HG03066 (cell line): Measurements from ENCODE around the gene NDST3.
"Not testable (repeated sequence)": the region's sequence is repeated elsewhere in the genome, so short reads cannot be mapped to it uniquely, and the experiment has no call there.

Source experiments
- ATAC-seq: cut with Tn5 transposase; IDR thresholded peaks from one replicate; pipeline ENCODE4 v1.9.1; 2021; ENCODE audit warnings: low read depth; ENCODE audit not compliant: unreplicated experiment

Gene NDST3

GRCh38 chr4:118265312-118266144 is 231.2 kb downstream of the NDST3 start:
- ATAC-seq, result peak; percentile 48

- ATAC-seq, result not testable (repeated sequence)
Measured at GRCh38 chr4:118266145-118266496, 231.8 kb downstream of the NDST3 start.

GRCh38 chr4:118268780-118269179 is 234.5 kb downstream of the NDST3 start:
- no peak for ATAC-seq

- peak; percentile 54 for ATAC-seq
Measured at GRCh38 chr4:118270492-118270891, 236.2 kb downstream of the NDST3 start.

- no peak for ATAC-seq
Measured at GRCh38 chr4:118271788-118272187, 237.5 kb downstream of the NDST3 start.

- no peak for ATAC-seq
Measured at GRCh38 chr4:118273642-118274041, 239.4 kb downstream of the NDST3 start.

GRCh38 chr4:118276580-118276979 is 242.3 kb downstream of the NDST3 start:
- no peak for ATAC-seq

- ATAC-seq, result no peak
Measured at GRCh38 chr4:118277243-118277642, 243.0 kb downstream of the NDST3 start.

- peak; percentile 83 for ATAC-seq
Measured at GRCh38 chr4:118278473-118279274, 244.4 kb downstream of the NDST3 start.

GRCh38 chr4:118279328-118279727 is 245.0 kb downstream of the NDST3 start:
- ATAC-seq, result no peak

- no peak for ATAC-seq
Measured at GRCh38 chr4:118279920-118280432, 245.7 kb downstream of the NDST3 start.

GRCh38 chr4:118280501-118281218 is 246.4 kb downstream of the NDST3 start:
- peak; percentile 11 for ATAC-seq

GRCh38 chr4:118281611-118282442 is 247.5 kb downstream of the NDST3 start:
- no peak for ATAC-seq

GRCh38 chr4:118282692-118283091 is 248.4 kb downstream of the NDST3 start:
- no peak for ATAC-seq

- peak; percentile 40 for ATAC-seq
Measured at GRCh38 chr4:118284169-118284568, 249.9 kb downstream of the NDST3 start.

- ATAC-seq, result no peak
Measured at GRCh38 chr4:118285931-118286330, 251.6 kb downstream of the NDST3 start.

GRCh38 chr4:118286685-118287084 is 252.4 kb downstream of the NDST3 start:
- no peak for ATAC-seq

- no peak for ATAC-seq
Measured at GRCh38 chr4:118287711-118288451, 253.6 kb downstream of the NDST3 start.

- ATAC-seq, result no peak
Measured at GRCh38 chr4:118289794-118290193, 255.5 kb downstream of the NDST3 start.
